ENCODE data around the gene KHDC4.

Gene KHDC4

GRCh38 chr1:155962599-155963211 is 28.5 kb upstream of the KHDC4 start:
- no peak for DNase-seq (ENCODE audit: low read depth)
- no peak overlapping the region for H3K4me3 ChIP-seq (ENCODE audit: low read depth, low read length)
- in situ Hi-C loops (cut with HindIII; ENCODE audit: low sequenced_read_pairs), result no loop called here
- TF ChIP-seq, protein P1, sequence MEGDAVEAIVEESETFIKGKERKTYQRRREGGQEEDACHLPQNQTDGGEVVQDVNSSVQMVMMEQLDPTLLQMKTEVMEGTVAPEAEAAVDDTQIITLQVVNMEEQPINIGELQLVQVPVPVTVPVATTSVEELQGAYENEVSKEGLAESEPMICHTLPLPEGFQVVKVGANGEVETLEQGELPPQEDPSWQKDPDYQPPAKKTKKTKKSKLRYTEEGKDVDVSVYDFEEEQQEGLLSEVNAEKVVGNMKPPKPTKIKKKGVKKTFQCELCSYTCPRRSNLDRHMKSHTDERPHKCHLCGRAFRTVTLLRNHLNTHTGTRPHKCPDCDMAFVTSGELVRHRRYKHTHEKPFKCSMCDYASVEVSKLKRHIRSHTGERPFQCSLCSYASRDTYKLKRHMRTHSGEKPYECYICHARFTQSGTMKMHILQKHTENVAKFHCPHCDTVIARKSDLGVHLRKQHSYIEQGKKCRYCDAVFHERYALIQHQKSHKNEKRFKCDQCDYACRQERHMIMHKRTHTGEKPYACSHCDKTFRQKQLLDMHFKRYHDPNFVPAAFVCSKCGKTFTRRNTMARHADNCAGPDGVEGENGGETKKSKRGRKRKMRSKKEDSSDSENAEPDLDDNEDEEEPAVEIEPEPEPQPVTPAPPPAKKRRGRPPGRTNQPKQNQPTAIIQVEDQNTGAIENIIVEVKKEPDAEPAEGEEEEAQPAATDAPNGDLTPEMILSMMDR (IDR thresholded peaks at IDR 0.05; ENCODE audit: low read depth, low read length, missing control alignments), result no peak

- DNase-seq (ENCODE audit: low read depth), result peak; percentile 81
- H3K4me3 ChIP-seq (ENCODE audit: low read depth, low read length), result no peak overlapping the region
- TF ChIP-seq, protein P1 (IDR thresholded peaks at IDR 0.05; ENCODE audit: low read depth, low read length, missing control alignments), result peak; percentile 58
- in situ Hi-C loops (cut with HindIII; ENCODE audit: low sequenced_read_pairs), result no loop called here
Observed at GRCh38 chr1:155961937-155962336, 27.7 kb upstream of the KHDC4 start.

GRCh38 chr1:155960081-155960745 is 26.0 kb upstream of the KHDC4 start:
- no peak for DNase-seq (ENCODE audit: low read depth)
- no peak overlapping the region for H3K4me3 ChIP-seq (ENCODE audit: low read depth, low read length)
- TF ChIP-seq, protein P1 (IDR thresholded peaks at IDR 0.05; ENCODE audit: low read depth, low read length, missing control alignments), result no peak
- in situ Hi-C loops (cut with HindIII; ENCODE audit: low sequenced_read_pairs), result no loop called here

GRCh38 chr1:155957411-155957915 is 23.2 kb upstream of the KHDC4 start:
- in situ Hi-C loops (cut with HindIII; ENCODE audit: low sequenced_read_pairs), result no loop called here
- TF ChIP-seq, protein P1 (IDR thresholded peaks at IDR 0.05; ENCODE audit: low read depth, low read length, missing control alignments), result no peak
- no peak for DNase-seq (ENCODE audit: low read depth)
- H3K4me3 ChIP-seq (ENCODE audit: low read depth, low read length), result no peak overlapping the region

GRCh38 chr1:155954645-155955044 is 20.4 kb upstream of the KHDC4 start:
- DNase-seq (ENCODE audit: low read depth), result no peak
- TF ChIP-seq, protein P1 (IDR thresholded peaks at IDR 0.05; ENCODE audit: low read depth, low read length, missing control alignments), result no peak
- no peak overlapping the region for H3K4me3 ChIP-seq (ENCODE audit: low read depth, low read length)
- in situ Hi-C loops (cut with HindIII; ENCODE audit: low sequenced_read_pairs), result no loop called here

GRCh38 chr1:155952505-155952890 is 18.3 kb upstream of the KHDC4 start:
- no peak overlapping the region for H3K4me3 ChIP-seq (ENCODE audit: low read depth, low read length)
- TF ChIP-seq, protein P1 (IDR thresholded peaks at IDR 0.05; ENCODE audit: low read depth, low read length, missing control alignments), result no peak
- DNase-seq (ENCODE audit: low read depth), result no peak
- in situ Hi-C loops (cut with HindIII; ENCODE audit: low sequenced_read_pairs), result no loop called here

All from astrocyte of the cerebellum (primary cell).